GM21515 (cell line): Measurements from ENCODE around the gene MAP3K6.

Source experiments
- ATAC-seq: cut with Tn5 transposase; IDR thresholded peaks from one replicate; pipeline ENCODE4 v1.9.1; 2021; ENCODE audit not compliant: unreplicated experiment

MAP3K6 gene

GRCh38 chr1:27356619-27357280, 10.0 kb downstream of the MAP3K6 start:
- ATAC-seq = no peak

DNA sequence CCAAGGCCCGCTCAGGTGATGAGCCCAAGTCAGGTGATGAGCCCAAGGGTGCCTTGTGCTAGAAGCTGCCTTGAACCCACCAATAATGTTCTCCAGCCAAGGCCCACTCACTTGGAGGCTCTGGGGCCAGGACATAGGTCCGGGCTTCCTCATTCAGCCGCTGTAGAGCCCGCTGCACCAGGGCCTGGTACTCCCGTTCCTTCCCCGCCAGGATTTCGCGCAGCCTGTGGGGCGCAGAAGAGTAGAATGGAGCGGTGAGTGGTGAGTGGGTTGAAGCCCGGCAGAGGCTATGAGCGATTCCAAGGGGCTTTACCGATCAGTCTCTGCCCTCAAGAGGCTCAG, 10.5 kb downstream of the MAP3K6 start:
- ATAC-seq = no peak

- ATAC-seq = no peak
Measured at GRCh38 chr1:27355683-27356082, 11.1 kb downstream of the MAP3K6 start.

GRCh38 chr1:27353629-27354028, 13.1 kb downstream of the MAP3K6 start:
- no peak for ATAC-seq

GRCh38 chr1:27353166-27353565, 13.6 kb downstream of the MAP3K6 start:
- ATAC-seq = no peak

DNA sequence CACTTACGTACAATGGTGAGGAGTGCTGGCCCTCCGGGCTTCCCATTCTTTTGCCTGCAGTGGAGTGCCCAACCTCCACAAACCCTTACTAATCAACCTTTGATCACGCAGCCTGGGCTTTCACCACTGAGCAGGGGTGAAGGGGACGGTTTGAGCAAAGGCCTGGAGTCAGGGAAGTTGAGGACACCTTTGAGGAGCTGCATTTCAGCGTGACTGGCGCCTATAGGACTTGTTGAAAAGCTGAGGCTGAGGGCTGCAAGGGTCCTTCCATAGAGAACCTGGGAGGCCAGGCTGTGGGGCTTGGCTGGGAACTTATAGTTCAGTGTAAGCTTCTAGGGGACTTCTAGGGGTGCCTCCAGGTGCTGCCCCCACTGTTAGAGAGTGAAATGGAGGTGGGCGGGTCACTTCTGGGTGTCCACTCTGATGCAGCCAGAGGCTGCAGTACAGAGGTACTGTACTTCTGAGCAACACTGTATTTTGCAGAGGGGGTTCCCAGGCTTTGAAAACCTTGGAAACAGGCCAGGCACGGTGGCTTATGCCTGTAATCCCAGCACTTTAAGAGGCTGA, 15.1 kb downstream of the MAP3K6 start:
- ATAC-seq = no peak

DNA sequence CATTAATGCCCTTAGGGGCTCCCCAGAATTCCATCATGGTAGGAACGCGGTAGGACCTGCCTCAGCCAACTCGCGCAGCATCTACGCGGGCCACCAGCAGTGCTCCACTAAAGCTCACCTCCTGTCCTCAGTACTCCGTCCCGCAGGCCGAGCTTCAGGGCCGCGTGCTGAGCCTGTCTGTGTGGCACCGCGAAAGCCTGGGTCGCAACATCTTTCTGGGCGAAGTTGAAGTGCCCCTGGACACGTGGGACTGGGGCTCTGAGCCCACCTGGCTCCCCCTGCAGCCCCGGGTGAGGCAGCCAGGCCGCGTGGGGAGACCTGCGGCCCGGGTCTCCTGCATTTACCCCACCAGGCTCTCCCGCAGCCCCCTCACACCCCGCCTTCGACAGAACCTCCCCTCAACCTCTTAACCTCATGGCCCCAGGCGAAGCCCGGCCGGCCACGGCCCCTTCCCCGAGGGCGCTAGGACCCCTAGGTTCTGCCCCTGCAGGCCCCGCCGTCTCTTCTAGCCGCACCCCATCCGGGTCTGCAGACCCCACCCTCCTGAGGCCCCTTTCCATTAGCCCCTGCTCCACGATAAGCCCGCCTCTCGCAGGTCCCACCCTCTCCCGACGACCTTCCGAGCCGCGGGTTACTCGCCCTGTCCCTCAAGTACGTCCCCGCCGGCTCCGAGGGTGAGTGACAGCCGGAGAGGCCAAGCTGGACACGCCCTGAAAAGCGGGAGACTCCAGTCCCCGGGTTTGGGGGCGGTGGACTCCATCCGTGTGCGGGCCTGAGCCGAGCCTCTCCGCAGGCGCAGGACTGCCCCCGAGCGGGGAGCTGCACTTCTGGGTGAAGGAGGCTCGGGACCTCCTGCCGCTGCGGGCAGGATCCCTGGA, 15.9 kb downstream of the MAP3K6 start:
- ATAC-seq = no peak

- ATAC-seq = no peak
Measured at GRCh38 chr1:27349784-27350662, 16.7 kb downstream of the MAP3K6 start.

- ATAC-seq = no peak
Measured at GRCh38 chr1:27348861-27349783, 17.6 kb downstream of the MAP3K6 start.

GRCh38 chr1:27346991-27347624, 19.7 kb downstream of the MAP3K6 start:
- ATAC-seq = no peak

GRCh38 chr1:27346357-27346756, 20.4 kb downstream of the MAP3K6 start:
- no peak for ATAC-seq

- no peak for ATAC-seq
Measured at GRCh38 chr1:27345272-27345671, 21.5 kb downstream of the MAP3K6 start.

DNA sequence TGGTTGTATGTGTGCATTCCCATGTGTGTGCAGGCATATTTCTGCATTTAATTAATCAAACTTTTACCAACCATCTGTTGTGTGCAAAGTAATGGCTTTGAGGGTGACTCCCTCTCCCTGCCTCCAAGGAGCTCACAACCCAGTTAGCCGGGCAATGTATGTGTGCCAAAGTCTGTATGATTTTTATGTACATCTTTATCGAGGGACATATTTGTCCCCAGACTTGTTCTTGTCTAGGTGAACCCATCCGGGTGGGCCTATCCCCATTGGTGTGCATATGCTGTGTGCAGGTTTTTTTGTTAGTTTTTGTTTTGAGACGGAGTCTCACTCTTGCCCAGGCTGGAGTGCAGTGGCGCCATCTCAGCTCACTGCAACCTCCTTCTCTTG, 23.1 kb downstream of the MAP3K6 start:
- ATAC-seq = no peak

DNA sequence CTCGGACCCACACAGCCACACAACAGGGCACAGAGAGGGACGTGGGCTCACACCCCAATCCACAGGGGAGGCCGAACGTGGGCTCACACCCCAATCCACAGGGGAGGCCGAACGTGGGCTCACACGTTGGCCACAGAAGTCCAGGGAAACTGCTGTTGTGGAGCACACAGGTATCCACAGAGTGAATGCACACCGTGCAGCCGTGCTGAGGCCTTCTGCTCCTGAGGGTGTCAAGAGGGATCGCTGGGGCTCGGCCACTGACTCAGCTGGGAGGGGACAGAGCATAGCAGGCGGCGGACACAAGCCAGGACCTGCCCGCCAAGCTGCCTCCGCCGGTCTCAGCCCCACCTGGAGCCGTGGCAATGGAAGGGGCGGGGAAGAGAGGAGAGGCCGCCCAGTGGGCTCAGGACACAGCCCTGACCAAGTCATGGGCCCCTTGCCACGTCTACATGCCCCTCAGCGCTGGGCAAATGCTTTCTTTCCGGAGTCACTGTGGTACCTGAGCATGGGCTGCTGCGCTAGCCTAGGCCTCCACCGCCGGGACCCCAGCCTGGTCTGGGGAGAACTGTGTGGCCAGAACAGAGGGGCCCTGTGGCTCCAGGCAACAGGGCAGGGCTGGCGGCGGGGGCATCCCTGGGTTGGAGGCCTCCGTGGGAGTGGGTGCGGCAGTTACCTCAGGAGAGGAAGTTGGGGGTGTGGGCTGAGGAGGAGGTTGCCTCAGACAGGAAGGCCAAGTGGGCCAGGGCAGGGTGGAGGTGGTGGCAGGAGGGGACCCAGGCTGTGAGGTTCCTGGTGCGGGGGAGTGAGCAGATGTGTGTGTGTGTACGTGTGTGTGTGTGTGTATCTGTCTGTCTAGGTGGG, 23.8 kb downstream of the MAP3K6 start:
- ATAC-seq = peak; percentile 38

DNA sequence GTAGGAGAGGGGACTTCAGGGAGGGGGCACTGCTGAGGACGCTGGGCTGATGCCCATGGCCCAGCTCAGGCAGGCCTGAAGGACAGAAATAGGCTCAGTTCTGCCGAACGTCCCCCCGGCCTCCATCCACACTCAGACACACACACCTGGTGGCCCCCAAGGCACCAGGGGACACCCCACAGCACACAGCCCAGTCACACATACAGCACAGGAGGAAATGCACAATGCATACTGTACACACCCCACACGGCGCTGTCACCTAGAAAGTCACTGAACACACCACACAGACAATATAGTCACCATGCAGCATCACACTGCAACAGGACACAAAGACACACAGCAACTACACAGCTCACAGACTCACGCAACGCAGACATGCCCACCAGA, 24.4 kb downstream of the MAP3K6 start:
- no peak for ATAC-seq

DNA sequence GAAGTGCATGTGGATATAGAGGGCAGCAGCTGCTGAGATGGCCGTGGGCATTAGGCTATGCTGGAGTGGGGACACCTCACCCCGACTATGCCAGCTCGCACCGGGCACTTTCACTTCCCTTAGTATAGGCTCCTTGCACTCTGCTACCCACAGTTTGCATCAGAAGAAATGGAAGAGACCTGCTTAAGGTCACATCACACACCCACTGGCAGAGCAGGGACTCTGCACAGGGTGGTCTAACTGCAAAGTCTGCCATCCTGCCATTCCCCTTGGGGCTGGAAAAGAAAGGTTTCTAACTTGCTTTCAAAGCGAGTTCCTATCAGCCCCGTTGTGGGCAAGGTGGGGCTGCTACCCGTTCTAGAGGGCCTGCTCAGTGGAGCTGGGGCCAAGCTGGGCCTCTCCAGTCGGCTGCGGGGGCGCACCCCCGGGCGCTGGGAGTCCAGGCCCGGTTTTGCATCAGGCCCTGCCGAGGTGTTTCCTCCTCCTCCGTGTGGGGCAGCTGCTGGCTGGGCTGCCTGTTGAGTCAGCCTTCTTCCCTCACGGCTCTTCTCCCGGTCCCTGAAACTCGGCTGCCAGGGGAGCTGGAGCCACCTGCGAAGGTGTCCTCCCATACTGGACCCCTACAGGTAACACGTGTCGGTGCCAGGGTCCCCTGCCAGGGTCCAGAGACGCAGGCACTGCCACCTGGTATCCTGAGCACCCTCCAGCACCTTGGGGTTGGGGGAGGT, 25.1 kb downstream of the MAP3K6 start, which contains the start of gene SYTL1:
Gene SYTL1, plus strand, starts transcription at position 498 of the 728 bp plus-strand sequence. CDS start 3,313 bp downstream, outside the sequence.
- ATAC-seq = no peak

DNA sequence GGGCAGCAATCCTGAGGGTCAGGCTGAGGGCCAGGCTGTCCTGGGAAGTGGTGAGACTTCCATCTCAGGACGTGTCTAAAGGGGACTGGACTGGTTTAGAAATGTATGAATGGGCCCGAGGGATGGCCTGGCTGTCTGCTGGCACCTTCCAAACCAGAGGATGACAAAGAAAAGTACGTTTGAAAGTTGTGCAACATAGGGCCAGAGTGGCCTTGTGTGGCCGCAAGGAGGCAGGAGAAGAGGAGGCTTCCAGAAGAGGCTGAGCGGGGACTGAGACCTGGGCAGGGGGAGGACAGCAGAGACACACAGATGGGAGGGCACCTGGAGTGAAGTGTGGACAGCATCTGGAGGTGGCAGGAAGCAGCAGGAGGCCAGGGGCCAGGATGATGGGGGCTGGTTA, 27.5 kb downstream of the MAP3K6 start:
- ATAC-seq = no peak

DNA sequence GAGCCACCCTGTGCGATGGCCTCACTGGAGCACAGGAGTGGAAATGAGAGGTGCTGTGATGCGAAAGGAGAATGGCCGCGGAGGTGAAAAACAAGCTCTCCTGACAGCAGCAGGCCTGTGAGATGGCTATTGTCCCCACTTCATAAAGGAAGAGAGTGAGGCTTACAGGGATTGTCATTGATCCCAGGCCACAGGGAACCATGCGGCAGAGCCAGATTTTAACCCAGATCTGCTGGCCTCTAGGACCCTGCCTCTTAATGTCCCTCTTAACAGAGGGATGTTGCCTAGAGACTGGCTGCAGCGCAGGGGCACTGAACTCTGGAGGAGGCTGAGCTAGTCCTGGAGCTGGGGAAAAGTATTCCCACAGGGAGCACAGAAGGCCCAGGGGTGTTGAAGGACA, 28.0 kb downstream of the MAP3K6 start:
- ATAC-seq = no peak
